K562 (cell line): ENCODE data around the gene ITPR1. TPM values are rescaled to one million over a fixed set of nuclear protein-coding genes. Genes with fewer than 3 reads are reported as not detected.

Experiments
- BRD9 ChIP-seq: fragments of 450-650 bp; IDR thresholded peaks from 2 replicates; pipeline ENCODE4 v1.6.1; 2018; ENCODE audit warnings: low read depth; ENCODE audit not compliant: partially characterized antibody
- CSDE1 ChIP-seq, 2 experiments: fragments of 450-650 bp; IDR thresholded peaks; 2 replicates each; pipeline ENCODE4 v1.6.1; 2016; ENCODE audit warnings: mild to moderate bottlenecking in 1 of 2
- DDX20 ChIP-seq: fragments of 450-650 bp; IDR thresholded peaks from 2 replicates; pipeline ENCODE4 v1.6.1; 2016; ENCODE audit warnings: missing genetic modification characterization, low read depth, mild to moderate bottlenecking, missing compliant biosample characterization, moderate library complexity
- E2F5 ChIP-seq: sonication (generic); formaldehyde crosslinking; IDR thresholded peaks from 2 replicates; pipeline ENCODE4 v1.8.0; 2022; ENCODE audit warnings: mild to moderate bottlenecking, missing genetic modification reagents
- EP300 ChIP-seq: IDR thresholded peaks from 2 replicates; pipeline ENCODE4 v1.6.1; 2012; ENCODE audit warnings: low read length, improper control_type of control experiment
- FOXA3 ChIP-seq, 2 experiments: fragments of 450-650 bp in 1 of 2; sonication (generic) in 1 of 2; formaldehyde crosslinking; IDR thresholded peaks in 1 of 2; conservative IDR thresholded peaks in 1 of 2; 2 replicates each; pipeline versions ENCODE4 v1.4.0 to v1.8.0; 2020 to 2022; ENCODE audit warnings: mild to moderate bottlenecking in 2 of 2, missing genetic modification reagents in 1 of 2
- FOXK2 ChIP-seq, 2 experiments: fragments of 450-650 bp; IDR thresholded peaks in 1 of 2; conservative IDR thresholded peaks in 1 of 2; 2 replicates each; pipeline ENCODE4 v1.6.1; 2016; ENCODE audit warnings: low read depth in 2 of 2, mild to moderate bottlenecking in 1 of 2
- HMBOX1 ChIP-seq: sonication (generic); IDR thresholded peaks from 2 replicates; pipeline ENCODE4 v1.6.1; 2016
- HMG20A ChIP-seq: fragments of 450-650 bp; formaldehyde crosslinking; conservative IDR thresholded peaks from 2 replicates; pipeline ENCODE4 v1.4.0; 2020; ENCODE audit warnings: mild to moderate bottlenecking, mixed read lengths
- MTA2 ChIP-seq: fragments of 450-650 bp; IDR thresholded peaks from 2 replicates; pipeline ENCODE4 v1.6.1; 2016; ENCODE audit warnings: low read depth
- NBN ChIP-seq: fragments of 450-650 bp; IDR thresholded peaks from 2 replicates; pipeline ENCODE4 v1.6.1; 2016; ENCODE audit warnings: low read depth, mild to moderate bottlenecking
- NEUROD1 ChIP-seq: fragments of 150-350 bp; IDR thresholded peaks from 2 replicates; pipeline ENCODE4 v1.6.1; 2014; ENCODE audit warnings: borderline replicate concordance, low read length, low read depth; ENCODE audit not compliant: partially characterized antibody
- SMAD3 ChIP-seq: fragments of 450-650 bp; formaldehyde crosslinking; conservative IDR thresholded peaks from 2 replicates; pipeline ENCODE4 v1.4.0; 2020; ENCODE audit warnings: mild to moderate bottlenecking
- SMARCA4 ChIP-seq: fragments of 450-650 bp; IDR thresholded peaks from 2 replicates; pipeline ENCODE4 v1.6.1; 2016
- SMARCA5 ChIP-seq: fragments of 450-650 bp; IDR thresholded peaks from 2 replicates; pipeline ENCODE4 v1.6.1; 2016
- SRSF7 ChIP-seq: fragments of 200-400 bp; formaldehyde crosslinking; optimal IDR thresholded peaks from 2 replicates; pipeline ENCODE3; 2017; ENCODE audit warnings: mild to moderate bottlenecking, low read depth, low read length
- THAP7 ChIP-seq: fragments of 250-450 bp; sonication (Bioruptor Pico); IDR thresholded peaks from 2 replicates; pipeline ENCODE4 v1.5.0; 2021
- TRIM24 ChIP-seq, 2 experiments: fragments of 450-650 bp; IDR thresholded peaks; 2 replicates each; pipeline ENCODE4 v1.6.1; 2016
- ZEB2 ChIP-seq: fragments of 450-650 bp; IDR thresholded peaks from 2 replicates; pipeline ENCODE4 v1.6.1; 2016
- ZMIZ1 ChIP-seq, 2 experiments: fragments of 150-350 bp in 1 of 2; IDR thresholded peaks; 2 replicates each; pipeline ENCODE4 v1.6.1; 2012 to 2016; ENCODE audit warnings: low read depth in 2 of 2, low read length in 2 of 2, mild to moderate bottlenecking in 1 of 2, moderate library complexity in 1 of 2
- ZNF134 ChIP-seq: fragments of 250-450 bp; sonication (Bioruptor Pico); conservative IDR thresholded peaks from 2 replicates; pipeline ENCODE4 v1.4.0; 2020
- ZNF316 ChIP-seq: fragments of 450-650 bp; IDR thresholded peaks from 2 replicates; pipeline ENCODE4 v1.6.1; 2016
- ZNF384 ChIP-seq: IDR thresholded peaks from 2 replicates; pipeline ENCODE4 v1.6.1; 2012; ENCODE audit warnings: low read depth, low read length, improper control_type of control experiment
- ZNF584 ChIP-seq: fragments of 200-800 bp; sonication (Bioruptor generic); IDR thresholded peaks from 2 replicates; pipeline ENCODE4 v1.6.1; 2016; ENCODE audit warnings: low read depth, mild to moderate bottlenecking, missing genetic modification characterization, missing compliant biosample characterization
- polyA plus RNA-seq, 8 experiments: library from polyadenylated mRNA; depleted of rRNA in 4 of 8; stranded (reverse) in 5 of 8; unstranded in 3 of 8; fragments of >200 nt; fragmentation: Nextera tagmentation in 2 of 8; fragmentation: Illumina TruSeq in 1 of 8; extraction: Ambion mirVana in 2 of 8; extraction: Trizol in 1 of 8; gene quantifications; 2 replicates each; pipeline versions ENCODE4 v1.2.1 to v1.2.3, GENCODE V29; 2011 to 2014; ENCODE audit warnings: inconsistent platforms in 1 of 8, missing spikeins in 1 of 8
- total RNA-seq, 7 experiments: library from RNA; depleted of rRNA in 6 of 7; stranded (reverse); fragments of >200 nt in 6 of 7; fragmentation: Illumina TruSeq in 2 of 7; extraction: Trizol in 2 of 7; gene quantifications; 2 replicates each; pipeline versions ENCODE4 v1.2.1 to v1.2.3, GENCODE V29; 2011 to 2021; ENCODE audit warnings: low replicate concordance in 1 of 7

ITPR1 gene
- total and polyA plus RNA-seq, 9 of the 15 experiments (the other 6 are each of a cell fraction or from before 2014, with no cell fraction given), result 22.4 to 40.0 (median 27.4) TPM

- TF ChIP-seq ZNF584 (CRISPR knock-in tag), result no peak
- TF ChIP-seq BRD9, result peak; percentile 47
- peak; percentile 74; the same call in 1 of the 2 replicates for TF ChIP-seq ZNF384
- TF ChIP-seq THAP7 (CRISPR knock-in tag), result no peak
- peak; percentile 57; the same call in 1 of the 2 replicates for TF ChIP-seq SMARCA5
- no peak for TF ChIP-seq HMG20A
- TF ChIP-seq NBN, result peak; percentile 93; the same call in 1 of the 2 replicates
- TF ChIP-seq SMAD3 (CRISPR knock-in tag), result no peak
- peak; percentile 98 for TF ChIP-seq SMARCA4
- no peak for TF ChIP-seq E2F5 (CRISPR knock-in tag)
- peak; percentile 67 for TF ChIP-seq NEUROD1
- TF ChIP-seq HMBOX1, result peak; percentile 97
- TF ChIP-seq ZEB2, result peak; percentile 99
- TF ChIP-seq ZMIZ1 (IDR thresholded peaks at IDR 0.05; ENCODE audit: low read depth in 2 of 2, low read length in 2 of 2), result peak in 1 of 2 experiments; percentile 91; a peak in 2 of 4 replicates
- no peak for TF ChIP-seq SRSF7
- no peak for TF ChIP-seq CSDE1 (IDR thresholded peaks at IDR 0.05)
- TF ChIP-seq TRIM24 (IDR thresholded peaks at IDR 0.05), result peak; percentile 92 to 94
- peak; percentile 19; the same call in 1 of the 2 replicates for TF ChIP-seq ZNF316
- no peak for TF ChIP-seq DDX20 (tag)
- TF ChIP-seq MTA2, result peak; percentile 97
- peak; percentile 97 to 98 for TF ChIP-seq FOXK2 (conservative IDR thresholded peaks at IDR 0.05 in 1 of 2, IDR thresholded peaks at IDR 0.05 in 1 of 2; ENCODE audit: low read depth in 2 of 2)
- TF ChIP-seq ZNF134 (CRISPR knock-in tag), result 0 out of 2 replicates have a peak, but pooled peaks have one; percentile 28
- peak in 1 of 2 experiments; percentile 92; a peak in 3 of 4 replicates for TF ChIP-seq FOXA3 (CRISPR knock-in tag; conservative IDR thresholded peaks at IDR 0.05 in 1 of 2, IDR thresholded peaks at IDR 0.05 in 1 of 2)
- peak; percentile 91 for TF ChIP-seq EP300
Observed at GRCh38 chr3:4643904-4644547, 150.9 kb downstream of the ITPR1 start (continued).
